Right lobe of liver (tissue), 4 donors: ENCODE measurements around the gene FAM13A.

Source experiments
- POLR2A ChIP-seq: fragments of 450-650 bp; IDR thresholded peaks from one replicate; pipeline ENCODE4 v1.6.1; 2017; ENCODE audit warnings: antibody characterized with exemption, mild to moderate bottlenecking
- TF ChIP-seq, protein P1 (sequence below), 4 donors: fragments of 200-600 bp in 3 of 4; fragments of 450-650 bp in 1 of 4; IDR thresholded peaks; one replicate each; pipeline versions ENCODE4 v1.5.1 to v1.8.0; 2016 to 2022; ENCODE audit warnings: antibody characterized with exemption in 4 of 4, mild to moderate bottlenecking in 2 of 4
- donor health status: DM: no; HTN: no; CAD: no.
- donor health status: DM: no; HTN: no; CAD: no.
- donor health status: DM: no; HTN: yes; CAD: no.

- TF ChIP-seq, protein P1, sequence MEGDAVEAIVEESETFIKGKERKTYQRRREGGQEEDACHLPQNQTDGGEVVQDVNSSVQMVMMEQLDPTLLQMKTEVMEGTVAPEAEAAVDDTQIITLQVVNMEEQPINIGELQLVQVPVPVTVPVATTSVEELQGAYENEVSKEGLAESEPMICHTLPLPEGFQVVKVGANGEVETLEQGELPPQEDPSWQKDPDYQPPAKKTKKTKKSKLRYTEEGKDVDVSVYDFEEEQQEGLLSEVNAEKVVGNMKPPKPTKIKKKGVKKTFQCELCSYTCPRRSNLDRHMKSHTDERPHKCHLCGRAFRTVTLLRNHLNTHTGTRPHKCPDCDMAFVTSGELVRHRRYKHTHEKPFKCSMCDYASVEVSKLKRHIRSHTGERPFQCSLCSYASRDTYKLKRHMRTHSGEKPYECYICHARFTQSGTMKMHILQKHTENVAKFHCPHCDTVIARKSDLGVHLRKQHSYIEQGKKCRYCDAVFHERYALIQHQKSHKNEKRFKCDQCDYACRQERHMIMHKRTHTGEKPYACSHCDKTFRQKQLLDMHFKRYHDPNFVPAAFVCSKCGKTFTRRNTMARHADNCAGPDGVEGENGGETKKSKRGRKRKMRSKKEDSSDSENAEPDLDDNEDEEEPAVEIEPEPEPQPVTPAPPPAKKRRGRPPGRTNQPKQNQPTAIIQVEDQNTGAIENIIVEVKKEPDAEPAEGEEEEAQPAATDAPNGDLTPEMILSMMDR (IDR thresholded peaks at IDR 0.05), result no peak
- TF ChIP-seq POLR2A, result no peak
Measured at GRCh38 chr4:88910101-88910500, 146.9 kb downstream of the FAM13A start.
